ENCODE measurements around the gene GDI1.
A peak's percentile ranks its signal among the peaks of the same experiment; 100 is the strongest.

GDI1 gene

DNA sequence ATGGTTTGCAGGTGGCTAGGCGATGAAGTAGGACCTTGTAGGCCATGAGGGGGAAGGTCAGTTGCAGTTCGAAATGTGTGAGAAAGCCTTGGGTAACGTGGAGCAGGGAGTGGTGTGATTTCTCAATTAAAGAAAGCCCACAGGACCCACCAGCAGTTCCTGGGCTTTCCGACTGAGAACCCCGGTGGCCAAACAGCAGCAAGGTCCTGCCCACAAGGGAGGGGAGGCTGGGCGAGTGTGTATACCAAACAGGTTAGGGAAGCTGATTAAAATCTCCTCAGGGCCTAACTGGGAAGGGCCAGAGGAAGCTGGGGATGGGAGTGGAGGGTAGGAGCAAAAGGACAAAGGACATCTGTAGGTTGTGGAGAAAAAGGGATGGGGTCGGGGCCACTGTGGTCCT lies 6.0 kb upstream of the GDI1 start (continued):
- TF ChIP-seq ZNF211 (tag by site-specific recombination; IDR thresholded peaks at IDR 0.05; ENCODE audit: low read depth) (no peak), ZNF398 (tag by site-specific recombination; IDR thresholded peaks at IDR 0.05) (no peak), SP7 (tag by site-specific recombination; IDR thresholded peaks at IDR 0.05) (no peak), ZNF184 (tag by site-specific recombination; IDR thresholded peaks at IDR 0.05) (no peak), ZNF837 (tag by site-specific recombination; IDR thresholded peaks at IDR 0.05) (no peak), WT1 (tag by site-specific recombination; IDR thresholded peaks at IDR 0.05) (no peak), ZNF239 (tag by site-specific recombination; IDR thresholded peaks at IDR 0.05) (no peak)

DNA sequence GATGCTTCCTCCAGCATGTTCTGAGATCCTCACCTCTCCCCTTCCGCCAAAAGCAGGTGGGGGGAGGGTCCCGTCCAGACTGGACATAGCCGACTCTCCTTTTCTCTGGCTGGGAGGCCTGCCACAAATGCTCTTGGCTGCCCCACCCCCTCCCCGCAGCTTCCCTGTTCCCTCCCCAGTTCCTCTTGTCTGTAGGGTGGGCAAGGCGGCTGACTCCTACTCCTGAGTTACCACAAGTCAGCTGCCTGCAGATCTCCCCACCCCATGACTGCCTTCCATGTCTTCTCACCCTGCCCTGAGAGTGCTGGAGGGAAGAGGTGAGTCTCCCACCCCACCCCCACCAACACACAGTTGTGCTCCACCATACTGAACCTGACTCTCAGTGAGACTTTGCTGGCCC lies 5.6 kb upstream of the GDI1 start:
- POLR2A ChIA-PET: interaction anchor here (0.6 to 1.1 kb wide), 4 partner anchors 10 to 22 kb away, joined by 3 to 4 read pairs (median 3); partner anchors contain the start of gene DNASE1L1
- no peaks in the 10 kb centered on the region for H3K9me3 ChIP-seq (ENCODE audit: control insufficient read depth, insufficient read depth, low read depth, low read length)
- H3K4me1 ChIP-seq (ENCODE audit: control insufficient read depth, insufficient read depth, low read length): no peaks in the 10 kb centered on the region
- TF ChIP-seq EGR2 (tag by site-specific recombination; IDR thresholded peaks at IDR 0.05; ENCODE audit: low read depth): 0 out of 2 replicates have a peak, but pooled peaks have one; percentile 17
- TF ChIP-seq ZNF548 (tag by site-specific recombination; IDR thresholded peaks at IDR 0.05): no peak
- no peak for TF ChIP-seq ZNF707 (tag by site-specific recombination; IDR thresholded peaks at IDR 0.05)
- CTCF ChIA-PET: interaction anchor here (0.6 kb wide), 1 partner anchor 96 kb away, joined by 3 read pairs; no protein-coding TSS in a partner anchor
- H3K4me3 ChIP-seq (ENCODE audit: low read depth, low read length): no peak overlapping the region
- H3K27ac ChIP-seq (ENCODE audit: extremely low read depth, low read depth, low read length): no peak overlapping the region
- H3K36me3 ChIP-seq (ENCODE audit: control insufficient read depth in 2 of 2, insufficient read depth in 1 of 2, low read length in 2 of 2): peaks cover 0 to 54% of the 10 kb centered on the region in 2 experiments; a peak in 1 of 3 replicates

DNA sequence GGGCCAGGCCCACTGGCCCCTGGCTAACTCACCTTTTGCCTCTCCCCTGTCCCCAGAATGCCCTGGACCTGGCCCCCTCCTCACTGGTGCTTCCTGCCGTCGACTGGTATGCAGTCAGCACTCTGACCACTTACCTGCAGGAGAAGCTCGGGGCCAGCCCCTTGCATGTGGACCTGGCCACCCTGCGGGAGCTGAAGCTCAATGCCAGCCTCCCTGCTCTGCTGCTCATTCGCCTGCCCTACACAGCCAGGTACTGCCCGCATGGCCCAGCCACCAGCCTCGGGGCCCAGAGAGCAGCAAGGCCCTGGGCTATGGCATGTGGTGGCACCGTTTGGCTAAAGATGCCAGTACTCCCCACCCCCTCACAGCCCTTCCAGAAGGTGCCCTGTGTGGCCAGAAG lies 4.7 kb upstream of the GDI1 start:
- H3K9me3 ChIP-seq (ENCODE audit: control insufficient read depth, insufficient read depth, low read depth, low read length): no peaks in the 10 kb centered on the region
- H3K27ac ChIP-seq (ENCODE audit: extremely low read depth, low read depth, low read length): no peak overlapping the region
- CTCF ChIA-PET: no interaction called here
- POLR2A ChIA-PET: interaction anchor here (0.7 to 1.6 kb wide), 5 partner anchors 15 to 59 kb away, joined by 3 to 9 read pairs (median 3); partner anchors contain the start of gene DNASE1L1
- TF ChIP-seq SETDB1 (IDR thresholded peaks at IDR 0.05; ENCODE audit: insufficient read length, low read length): no peak
- TF ChIP-seq ZSCAN23 (tag by site-specific recombination; IDR thresholded peaks at IDR 0.05): no peak
- TF ChIP-seq ZNF394 (tag by site-specific recombination; IDR thresholded peaks at IDR 0.05; ENCODE audit: borderline replicate concordance): no peak
- TF ChIP-seq ZNF138 (tag by site-specific recombination; IDR thresholded peaks at IDR 0.05; ENCODE audit: borderline replicate concordance): no peak
- TF ChIP-seq ZNF2 (tag by site-specific recombination; IDR thresholded peaks at IDR 0.05): no peak
- TF ChIP-seq KLF8 (tag by site-specific recombination; IDR thresholded peaks at IDR 0.05): no peak
- no peak for TF ChIP-seq ZNF292 (tag by site-specific recombination; IDR thresholded peaks at IDR 0.05; ENCODE audit: borderline replicate concordance, low read depth)
- TF ChIP-seq GFI1B (tag by site-specific recombination; IDR thresholded peaks at IDR 0.05): no peak
- peaks cover 0 to 55% of the 10 kb centered on the region in 2 experiments; a peak in 1 of 3 replicates for H3K36me3 ChIP-seq (ENCODE audit: control insufficient read depth in 2 of 2, insufficient read depth in 1 of 2, low read length in 2 of 2)
- H3K4me3 ChIP-seq (ENCODE audit: low read depth, low read length): no peak overlapping the region
- no peaks in the 10 kb centered on the region for H3K4me1 ChIP-seq (ENCODE audit: control insufficient read depth, insufficient read depth, low read length)

DNA sequence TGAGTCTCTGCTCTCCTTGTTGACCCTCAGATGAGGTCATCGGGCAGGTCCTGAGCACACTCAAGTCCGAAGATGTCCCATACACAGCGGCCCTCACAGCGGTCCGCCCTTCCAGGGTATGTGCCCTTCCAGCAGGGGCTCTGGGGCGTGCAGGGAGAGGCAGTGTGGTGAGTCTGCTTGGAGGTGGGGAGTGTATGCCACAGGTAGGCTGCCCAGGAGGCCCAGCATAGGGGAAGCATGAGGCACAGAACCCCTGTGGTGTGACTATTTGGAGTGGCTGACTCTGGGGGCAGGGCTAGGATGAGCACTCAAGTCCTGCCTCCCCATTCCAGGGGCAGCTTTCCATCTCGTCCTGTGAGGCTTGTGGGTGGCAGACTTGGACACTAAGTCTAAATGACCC lies 3.3 kb upstream of the GDI1 start:
- H3K36me3 ChIP-seq (ENCODE audit: control insufficient read depth in 2 of 2, insufficient read depth in 1 of 2, low read length in 2 of 2): peaks cover 0 to 61% of the 10 kb centered on the region in 2 experiments; a peak in 1 of 3 replicates
- no peak overlapping the region for H3K4me3 ChIP-seq (ENCODE audit: low read depth, low read length)
- H3K4me1 ChIP-seq (ENCODE audit: control insufficient read depth, insufficient read depth, low read length): no peaks in the 10 kb centered on the region
- no peak overlapping the region for H3K27ac ChIP-seq (ENCODE audit: extremely low read depth, low read depth, low read length)
- ChIA-PET CTCF (no interaction called here), POLR2A (interaction anchor here (0.6 to 1.6 kb wide), 2 partner anchors 16 to 22 kb away, joined by 3 to 9 read pairs; no protein-coding TSS in a partner anchor)
- no peaks in the 10 kb centered on the region for H3K9me3 ChIP-seq (ENCODE audit: control insufficient read depth, insufficient read depth, low read depth, low read length)
- TF ChIP-seq GLIS2 (tag by site-specific recombination; IDR thresholded peaks at IDR 0.05) (0 out of 2 replicates have a peak, but pooled peaks have one; percentile 21), ZNF426 (tag by site-specific recombination; IDR thresholded peaks at IDR 0.05) (no peak), GLIS1 (tag by site-specific recombination; IDR thresholded peaks at IDR 0.05) (peak; percentile 77), ZBTB8A (tag by site-specific recombination; IDR thresholded peaks at IDR 0.05) (no peak), ZNF48 (tag by site-specific recombination; IDR thresholded peaks at IDR 0.05) (no peak), SCRT1 (tag by site-specific recombination; IDR thresholded peaks at IDR 0.05; ENCODE audit: borderline replicate concordance) (peak; percentile 67; the same call in 1 of the 2 replicates)
- TF ChIP-seq, protein P1, sequence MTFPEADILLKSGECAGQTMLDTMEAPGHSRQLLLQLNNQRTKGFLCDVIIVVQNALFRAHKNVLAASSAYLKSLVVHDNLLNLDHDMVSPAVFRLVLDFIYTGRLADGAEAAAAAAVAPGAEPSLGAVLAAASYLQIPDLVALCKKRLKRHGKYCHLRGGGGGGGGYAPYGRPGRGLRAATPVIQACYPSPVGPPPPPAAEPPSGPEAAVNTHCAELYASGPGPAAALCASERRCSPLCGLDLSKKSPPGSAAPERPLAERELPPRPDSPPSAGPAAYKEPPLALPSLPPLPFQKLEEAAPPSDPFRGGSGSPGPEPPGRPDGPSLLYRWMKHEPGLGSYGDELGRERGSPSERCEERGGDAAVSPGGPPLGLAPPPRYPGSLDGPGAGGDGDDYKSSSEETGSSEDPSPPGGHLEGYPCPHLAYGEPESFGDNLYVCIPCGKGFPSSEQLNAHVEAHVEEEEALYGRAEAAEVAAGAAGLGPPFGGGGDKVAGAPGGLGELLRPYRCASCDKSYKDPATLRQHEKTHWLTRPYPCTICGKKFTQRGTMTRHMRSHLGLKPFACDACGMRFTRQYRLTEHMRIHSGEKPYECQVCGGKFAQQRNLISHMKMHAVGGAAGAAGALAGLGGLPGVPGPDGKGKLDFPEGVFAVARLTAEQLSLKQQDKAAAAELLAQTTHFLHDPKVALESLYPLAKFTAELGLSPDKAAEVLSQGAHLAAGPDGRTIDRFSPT (tag by site-specific recombination; IDR thresholded peaks at IDR 0.05): peak; percentile 35; the same call in 1 of the 2 replicates

All from HEK293 (cell line).